Panc1 (cell line): Measurements from ENCODE around the gene NPEPL1.
"Not testable (repeated sequence)": the region's sequence is repeated elsewhere in the genome, so short reads cannot be mapped to it uniquely, and the experiment has no call there.

Source experiments
- POLR2AphosphoS5 ChIP-seq: IDR thresholded peaks from 2 replicates; pipeline ENCODE4 v1.6.1; 2012; ENCODE audit warnings: mild to moderate bottlenecking, low read depth, low read length, moderate library complexity
- REST ChIP-seq, 2 experiments: IDR thresholded peaks; 2 replicates each; pipeline ENCODE4 v1.6.1; 2011 to 2012; ENCODE audit warnings: low read depth in 2 of 2, control low read depth in 1 of 2, low read length in 1 of 2, mild to moderate bottlenecking in 1 of 2, moderate library complexity in 1 of 2; ENCODE audit not compliant: insufficient read depth in 1 of 2
- SIN3A ChIP-seq: IDR thresholded peaks from 2 replicates; pipeline ENCODE4 v1.6.1; 2012; ENCODE audit warnings: low read depth, mild to moderate bottlenecking, low read length, moderate library complexity, borderline replicate concordance; ENCODE audit not compliant: insufficient read depth
- TCF7L2 ChIP-seq: IDR thresholded peaks from 2 replicates; pipeline ENCODE4 v1.6.1; 2011; ENCODE audit warnings: mild to moderate bottlenecking, low read depth, low read length, inconsistent platforms
- TF ChIP-seq, protein P1 (sequence below): fragments of 450-650 bp; IDR thresholded peaks from 2 replicates; pipeline ENCODE4 v1.5.1; 2017; ENCODE audit warnings: mild to moderate bottlenecking

GRCh38 chr20:58726156-58726555 lies 33.6 kb downstream of the NPEPL1 start:
- TF ChIP-seq, protein P1, sequence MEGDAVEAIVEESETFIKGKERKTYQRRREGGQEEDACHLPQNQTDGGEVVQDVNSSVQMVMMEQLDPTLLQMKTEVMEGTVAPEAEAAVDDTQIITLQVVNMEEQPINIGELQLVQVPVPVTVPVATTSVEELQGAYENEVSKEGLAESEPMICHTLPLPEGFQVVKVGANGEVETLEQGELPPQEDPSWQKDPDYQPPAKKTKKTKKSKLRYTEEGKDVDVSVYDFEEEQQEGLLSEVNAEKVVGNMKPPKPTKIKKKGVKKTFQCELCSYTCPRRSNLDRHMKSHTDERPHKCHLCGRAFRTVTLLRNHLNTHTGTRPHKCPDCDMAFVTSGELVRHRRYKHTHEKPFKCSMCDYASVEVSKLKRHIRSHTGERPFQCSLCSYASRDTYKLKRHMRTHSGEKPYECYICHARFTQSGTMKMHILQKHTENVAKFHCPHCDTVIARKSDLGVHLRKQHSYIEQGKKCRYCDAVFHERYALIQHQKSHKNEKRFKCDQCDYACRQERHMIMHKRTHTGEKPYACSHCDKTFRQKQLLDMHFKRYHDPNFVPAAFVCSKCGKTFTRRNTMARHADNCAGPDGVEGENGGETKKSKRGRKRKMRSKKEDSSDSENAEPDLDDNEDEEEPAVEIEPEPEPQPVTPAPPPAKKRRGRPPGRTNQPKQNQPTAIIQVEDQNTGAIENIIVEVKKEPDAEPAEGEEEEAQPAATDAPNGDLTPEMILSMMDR, result not testable (repeated sequence)
- not testable (repeated sequence) for TF ChIP-seq POLR2AphosphoS5; SIN3A; REST (IDR thresholded peaks at IDR 0.05; ENCODE audit: insufficient read depth in 1 of 2, low read depth in 2 of 2, low read length in 1 of 2); TCF7L2
